ENCODE data around the gene JAG1.
"Not testable (repeated sequence)": the region's sequence is repeated elsewhere in the genome, so short reads cannot be mapped to it uniquely, and the experiment has no call there.

JAG1 gene

GRCh38 chr20:10635476-10636208 lies 38.2 kb downstream of the JAG1 start:
- DNase-seq: no peak

GRCh38 chr20:10634683-10635411 lies 39.0 kb downstream of the JAG1 start:
- DNase-seq: no peak

GRCh38 chr20:10634211-10634610 lies 39.6 kb downstream of the JAG1 start:
- DNase-seq: no peak

- no peak for DNase-seq
Measured at GRCh38 chr20:10633718-10634117, 40.1 kb downstream of the JAG1 start.

GRCh38 chr20:10632721-10633509 lies 40.9 kb downstream of the JAG1 start:
- DNase-seq: no peak

- DNase-seq: no peak
Measured at GRCh38 chr20:10631126-10631525, 42.7 kb downstream of the JAG1 start.

GRCh38 chr20:10629946-10630650 lies 43.7 kb downstream of the JAG1 start:
- no peak for DNase-seq

- DNase-seq: no peak
Measured at GRCh38 chr20:10626896-10627295, 46.9 kb downstream of the JAG1 start.

GRCh38 chr20:10625641-10626040 lies 48.2 kb downstream of the JAG1 start:
- no peak for DNase-seq

GRCh38 chr20:10622657-10623418 lies 51.0 kb downstream of the JAG1 start:
- no peak for DNase-seq

- no peak for DNase-seq
Measured at GRCh38 chr20:10621149-10621548, 52.6 kb downstream of the JAG1 start.

- DNase-seq: no peak
Measured at GRCh38 chr20:10619427-10619826, 54.4 kb downstream of the JAG1 start.

GRCh38 chr20:10618611-10619245 lies 55.1 kb downstream of the JAG1 start:
- DNase-seq: no peak

- not testable (repeated sequence) for DNase-seq
Measured at GRCh38 chr20:10617549-10618133, 56.2 kb downstream of the JAG1 start.

GRCh38 chr20:10616212-10616611 lies 57.6 kb downstream of the JAG1 start:
- no peak for DNase-seq

- DNase-seq: no peak
Measured at GRCh38 chr20:10613911-10614310, 59.9 kb downstream of the JAG1 start.

- not testable (repeated sequence) for DNase-seq
Measured at GRCh38 chr20:10613426-10613825, 60.4 kb downstream of the JAG1 start.

- DNase-seq: no peak
Measured at GRCh38 chr20:10611357-10611756, 62.4 kb downstream of the JAG1 start.

- DNase-seq: no peak
Measured at GRCh38 chr20:10610251-10610650, 63.5 kb downstream of the JAG1 start.

- DNase-seq: no peak
Measured at GRCh38 chr20:10609770-10610169, 64.0 kb downstream of the JAG1 start.

- no peak for DNase-seq
Measured at GRCh38 chr20:10609276-10609675, 64.5 kb downstream of the JAG1 start.

Data from NCI-H774 (cell line).